Activated T-helper 9 cell treated with anti-CD3 and anti-CD28 coated beads, Interleukin-2, amount 50 U/mL, for 16 hours (primary cell): Measurements from ENCODE around the gene CD244.
"Not testable (repeated sequence)": the region's sequence is repeated elsewhere in the genome, so short reads cannot be mapped to it uniquely, and the experiment has no call there.

Source experiments
- DNase-seq: peaks from one replicate; pipeline ENCODE4 v3.0.0-alpha.2; 2020; ENCODE audit warnings: low read depth

CD244 gene

DNA sequence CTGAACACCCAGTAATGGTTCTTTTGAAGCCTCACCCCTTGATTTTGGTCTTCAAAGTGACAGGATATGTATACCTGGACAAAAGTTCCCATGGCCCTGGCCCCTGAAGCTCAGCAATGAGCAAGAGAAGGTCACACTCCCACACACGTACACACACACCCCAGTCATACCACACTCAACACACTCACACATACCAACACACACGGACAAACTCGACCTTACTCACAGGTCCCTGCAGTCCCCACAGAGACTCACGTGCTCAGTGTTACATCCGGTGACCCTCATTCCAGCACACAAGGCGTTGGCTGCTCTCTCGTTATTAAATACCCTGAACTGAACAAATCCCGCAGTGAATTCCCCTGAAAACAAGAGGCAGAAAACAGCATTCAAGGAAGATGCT, 16.4 kb upstream of the CD244 start:
- no peak for DNase-seq

DNA sequence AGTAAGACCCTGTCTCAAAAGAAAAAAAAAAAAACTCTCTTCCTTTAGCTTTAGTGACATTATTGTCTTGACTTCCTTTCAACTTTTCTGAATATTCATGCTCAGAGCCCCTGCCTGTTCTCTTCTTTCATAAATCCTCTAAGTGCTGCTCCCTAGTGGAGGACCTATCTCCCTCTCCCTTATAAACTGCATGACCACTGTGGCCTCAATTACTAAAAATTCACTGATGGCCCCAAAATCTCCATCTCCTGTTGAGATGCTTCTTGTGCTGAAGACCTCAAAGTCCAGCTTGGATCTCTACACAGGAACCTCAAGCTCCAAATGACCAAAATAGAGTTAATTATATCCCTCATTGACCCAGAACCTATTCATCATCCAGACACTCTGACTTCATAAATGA, 14.5 kb upstream of the CD244 start:
- no peak for DNase-seq

DNA sequence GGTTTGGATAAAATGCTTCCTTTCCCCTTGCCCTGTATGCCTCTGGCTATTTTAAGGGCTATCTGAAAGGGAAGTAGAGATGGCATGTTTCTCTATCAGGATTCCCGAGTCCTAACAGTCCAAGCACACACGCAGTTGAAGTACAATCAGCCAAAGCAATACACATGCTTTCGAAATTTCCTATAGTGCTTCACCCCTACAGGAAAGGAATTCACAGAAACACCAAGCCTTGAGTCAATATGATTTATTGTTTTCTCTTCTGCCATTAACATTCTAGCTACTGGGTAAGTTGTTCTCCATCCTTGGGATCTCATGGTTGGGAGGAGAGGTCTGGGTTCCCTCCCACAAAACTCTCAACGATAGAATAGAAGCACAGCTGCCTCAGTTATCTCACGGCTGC, 13.6 kb upstream of the CD244 start:
- no peak for DNase-seq

DNA sequence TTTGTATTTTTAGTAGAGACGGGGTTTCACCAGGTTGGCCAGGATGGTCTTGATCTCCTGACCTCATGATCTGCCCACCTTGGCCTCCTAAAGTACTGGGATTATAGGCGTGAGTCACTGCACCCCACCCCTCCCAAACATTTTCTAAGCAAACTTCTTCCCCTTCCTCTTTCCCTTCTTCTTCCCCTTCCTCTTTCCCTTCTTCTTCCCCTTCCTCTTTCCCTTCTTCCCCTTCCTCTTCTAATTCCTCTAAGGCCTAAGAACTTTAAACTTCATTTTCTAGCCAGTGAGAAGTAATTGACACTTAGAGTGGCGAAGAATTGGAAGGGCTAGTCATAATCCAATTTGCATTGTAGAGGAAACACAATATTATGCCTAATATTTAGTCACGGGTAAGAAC, 12.9 kb upstream of the CD244 start:
- DNase-seq = not testable (repeated sequence)

DNA sequence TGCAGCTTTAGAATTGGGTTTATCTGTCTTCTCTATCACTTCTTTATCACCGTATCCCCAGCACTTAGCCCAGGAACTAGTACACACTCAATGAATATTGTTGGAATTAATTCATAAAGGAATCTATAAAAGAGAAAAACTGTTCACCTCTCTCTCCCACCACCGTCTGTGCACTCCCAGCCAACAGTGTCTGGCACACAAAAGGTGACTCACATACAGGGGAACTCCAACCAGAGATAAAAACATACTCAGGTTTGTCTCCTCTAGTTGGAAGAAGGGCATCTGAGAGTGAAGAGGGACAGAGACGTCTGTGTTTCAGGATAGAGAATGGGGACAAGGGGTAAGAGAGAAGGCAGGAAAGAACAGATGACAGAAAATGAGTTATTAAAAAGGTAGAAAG, 12.2 kb upstream of the CD244 start:
- no peak for DNase-seq

DNA sequence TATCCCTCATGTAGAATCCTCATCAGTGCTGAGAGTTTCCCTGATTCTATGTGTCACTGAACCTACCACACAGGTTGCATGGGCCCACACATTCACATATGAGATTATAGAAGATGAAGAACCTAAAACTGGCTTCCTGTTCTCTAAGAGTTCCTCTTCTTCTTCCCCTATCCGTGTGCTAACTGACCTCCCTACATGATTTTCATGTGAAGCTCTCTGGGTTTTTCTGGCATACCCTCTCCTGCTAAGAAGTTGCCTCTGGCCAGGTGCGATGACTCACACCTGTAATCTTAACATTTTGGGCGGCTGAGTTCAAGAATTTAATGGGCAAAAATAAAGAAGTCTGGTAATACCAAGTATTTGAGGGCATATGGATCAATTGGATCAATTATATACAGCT, 5.5 kb upstream of the CD244 start:
- DNase-seq = no peak

DNA sequence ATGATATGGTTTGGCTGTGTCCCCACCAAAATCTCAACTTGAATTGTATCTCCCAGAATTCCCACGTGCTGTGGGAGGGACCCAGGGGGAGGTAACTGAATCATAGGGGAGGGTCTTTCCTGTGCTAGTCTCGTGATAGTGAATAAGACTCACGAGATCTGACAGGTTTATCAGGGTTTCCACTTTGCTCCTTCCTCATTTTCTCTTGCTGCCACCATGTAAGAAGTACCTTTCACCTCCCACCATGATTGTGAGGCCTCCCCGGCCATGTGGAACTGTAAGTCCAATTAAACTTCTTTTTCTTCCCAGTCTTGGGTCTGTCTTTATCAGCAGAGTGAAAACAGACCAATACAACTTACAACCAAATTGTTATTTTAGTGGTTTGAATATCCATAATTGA, 5.0 kb upstream of the CD244 start:
- DNase-seq = not testable (repeated sequence)

DNA sequence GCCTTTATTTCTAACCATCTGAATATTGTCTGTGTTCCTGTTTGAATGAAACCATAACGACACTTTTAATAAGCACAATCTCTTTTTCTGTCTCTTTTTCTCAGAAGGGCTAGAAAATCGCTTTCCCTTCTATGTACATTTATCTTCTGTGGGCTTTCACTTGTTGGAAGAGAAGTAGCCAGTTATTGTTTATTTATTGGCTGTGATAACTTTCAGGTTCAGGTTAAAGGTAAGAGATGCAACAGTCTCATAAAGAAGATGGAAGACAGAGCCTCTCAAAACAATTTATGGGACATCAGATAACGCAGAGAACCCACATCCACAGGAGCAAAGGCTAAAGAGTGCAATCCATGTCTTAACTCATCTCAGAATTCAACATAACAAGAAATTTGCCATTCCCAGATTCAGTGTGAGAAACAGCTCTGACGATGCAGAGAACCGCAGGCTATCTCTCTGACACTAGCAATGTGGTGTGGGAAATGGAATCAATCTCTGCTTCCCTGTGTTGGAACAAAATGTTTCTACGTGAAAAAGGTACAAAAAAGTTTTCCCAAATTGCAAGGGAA, 4.1 kb upstream of the CD244 start:
- DNase-seq = no peak

DNA sequence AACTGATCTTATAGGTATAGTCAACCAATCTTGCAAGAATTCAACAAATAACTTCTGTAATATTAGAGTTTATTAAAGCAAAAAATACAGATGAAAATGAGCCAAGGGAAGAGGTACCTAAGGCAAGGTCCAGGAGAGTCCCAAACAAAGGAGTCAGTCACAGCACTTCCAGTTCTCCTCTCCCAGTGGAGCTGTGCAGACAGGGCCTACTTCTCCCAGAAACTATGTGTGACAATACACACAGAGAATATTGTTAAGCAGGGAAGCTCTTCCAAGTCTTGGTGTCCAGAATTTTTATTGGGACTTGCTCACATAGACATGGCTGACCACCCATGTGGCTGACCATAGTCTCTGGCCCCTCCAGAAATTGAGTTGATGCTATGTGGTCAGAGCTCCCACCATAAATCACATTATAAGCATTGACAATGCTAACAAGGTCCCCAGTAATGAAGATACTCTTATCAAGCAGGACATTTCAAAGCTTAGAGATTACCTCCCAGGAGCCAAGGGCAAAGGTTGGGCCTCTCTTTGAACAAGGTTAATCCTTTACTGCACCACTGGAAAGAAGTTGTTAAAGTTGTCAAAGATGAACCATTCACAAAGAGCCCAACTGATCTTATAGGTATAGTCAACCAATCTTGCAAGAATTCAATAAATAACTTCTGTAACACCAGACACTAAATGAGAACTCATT, 3.5 kb upstream of the CD244 start:
- DNase-seq = no peak

DNA sequence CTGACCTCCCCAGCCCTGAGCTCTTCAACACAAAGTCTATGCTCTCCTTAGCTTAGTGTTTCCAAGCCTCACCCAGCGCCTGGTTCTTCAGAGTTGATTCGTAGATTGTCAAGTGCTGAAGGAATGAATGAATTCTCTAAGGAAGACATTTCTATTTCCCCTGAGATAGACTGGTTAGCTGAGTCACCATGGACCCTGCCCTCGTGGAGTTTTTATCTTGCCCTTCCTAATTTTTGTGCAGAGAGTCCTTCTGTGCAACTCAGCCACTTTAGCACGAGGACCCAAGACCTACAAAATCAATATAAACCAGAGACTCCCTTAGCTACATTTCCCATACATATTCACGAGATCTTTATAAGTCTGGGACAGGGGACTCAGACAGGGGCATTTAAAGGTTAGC, 2.6 kb upstream of the CD244 start:
- DNase-seq = no peak

DNA sequence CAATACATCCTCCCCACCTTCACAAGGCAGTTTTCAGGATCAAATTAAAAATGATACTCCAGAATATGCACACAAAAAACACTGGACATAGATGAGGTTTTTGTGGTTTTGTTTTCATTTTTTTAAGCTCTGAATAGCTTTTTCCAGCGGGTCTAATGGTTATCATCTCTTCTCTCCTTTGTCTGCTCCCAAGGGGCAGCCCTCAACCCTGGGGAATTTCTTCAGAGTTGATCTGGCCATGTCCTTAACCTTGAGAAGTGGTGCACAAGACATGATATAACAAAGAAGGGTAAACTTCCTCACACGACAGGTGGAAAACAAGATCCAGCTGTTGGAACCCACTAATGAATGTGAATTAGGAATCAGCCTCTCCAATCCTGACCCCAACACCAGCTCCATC, 1.5 kb upstream of the CD244 start:
- DNase-seq = no peak

DNA sequence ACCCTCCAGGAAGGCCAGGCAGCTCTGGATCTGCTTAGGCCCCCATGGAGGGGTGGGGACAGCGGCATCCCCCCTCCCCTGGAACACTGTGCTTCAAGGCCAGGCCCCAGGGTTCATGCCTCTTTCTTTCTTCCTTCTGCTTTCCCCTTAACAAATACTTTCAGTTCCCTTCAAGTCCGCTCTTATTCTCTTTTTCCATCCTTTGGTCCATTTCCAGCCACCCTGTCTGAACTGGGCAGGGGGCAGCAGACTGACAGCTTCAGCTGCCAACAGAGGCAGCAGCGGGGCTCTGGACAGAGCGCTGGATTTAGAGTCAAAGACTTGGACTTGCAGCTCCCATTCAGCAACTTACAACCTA, 1.1 kb upstream of the CD244 start:
- DNase-seq = no peak

DNA sequence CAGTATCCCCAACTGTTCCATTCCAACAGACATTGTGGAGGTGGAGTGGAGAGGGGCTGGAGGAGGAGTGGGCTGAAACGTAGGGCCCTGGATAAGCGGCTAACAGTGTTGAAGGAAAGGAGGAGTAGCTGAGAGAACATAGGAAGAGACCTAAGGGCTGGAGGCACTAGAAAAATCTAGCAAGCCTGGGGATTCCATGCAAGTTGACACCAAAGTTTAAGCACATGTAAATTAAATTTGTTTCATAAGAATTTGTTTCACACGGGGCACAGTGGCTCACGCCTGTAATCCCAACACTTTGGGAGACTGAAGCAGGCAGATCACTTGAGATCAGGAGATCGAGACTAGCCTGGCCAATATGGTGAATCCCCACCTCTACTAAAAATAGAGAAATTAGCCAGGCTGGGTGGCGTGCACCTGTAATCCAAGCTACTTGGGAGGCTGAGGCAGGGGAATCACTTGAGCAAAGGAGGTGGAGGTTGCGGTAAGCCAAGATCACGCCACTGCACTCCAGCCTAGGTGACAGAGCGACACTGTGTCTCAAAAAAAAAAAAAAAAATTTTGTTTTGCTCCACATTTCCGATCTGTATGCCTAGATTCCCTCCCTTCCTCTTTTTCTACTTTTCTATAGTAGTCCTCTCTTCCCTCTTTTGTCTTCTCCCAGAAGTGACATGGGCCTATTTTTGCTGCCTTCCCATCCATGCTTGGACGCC, 530 bp upstream of the CD244 start:
- DNase-seq = no peak

DNA sequence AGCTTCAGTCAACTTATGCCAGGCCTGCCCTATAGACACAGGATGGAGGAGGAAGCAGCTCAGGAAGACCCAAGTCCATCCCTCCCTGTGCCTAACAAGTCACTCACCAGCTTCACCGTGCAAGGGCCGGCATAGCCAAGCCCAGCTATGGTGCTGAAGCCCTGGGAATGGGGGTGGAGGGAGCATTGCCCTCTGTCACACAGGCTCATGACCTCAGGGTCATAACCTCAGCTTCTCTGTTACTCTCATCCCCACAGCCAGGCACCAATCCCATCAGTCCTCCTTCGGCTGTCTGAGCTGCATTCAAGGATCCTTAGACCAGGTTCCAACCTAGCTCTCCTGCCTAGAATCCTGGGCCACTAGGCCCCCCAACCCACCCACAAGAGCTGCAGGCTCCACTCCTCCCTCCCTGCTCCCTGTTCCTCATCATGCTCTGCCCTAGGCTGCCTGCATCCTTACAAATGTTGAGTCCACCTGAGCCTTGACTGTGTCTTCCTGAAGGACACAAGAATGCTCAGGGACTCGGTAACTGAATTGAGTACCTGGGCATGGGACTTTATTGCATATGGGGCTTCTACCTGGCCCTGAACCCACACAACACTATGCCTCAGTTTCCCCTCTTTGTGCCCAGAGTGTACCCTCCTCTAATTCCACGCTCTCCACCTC, 1.7 kb downstream of the CD244 start:
- DNase-seq = no peak

DNA sequence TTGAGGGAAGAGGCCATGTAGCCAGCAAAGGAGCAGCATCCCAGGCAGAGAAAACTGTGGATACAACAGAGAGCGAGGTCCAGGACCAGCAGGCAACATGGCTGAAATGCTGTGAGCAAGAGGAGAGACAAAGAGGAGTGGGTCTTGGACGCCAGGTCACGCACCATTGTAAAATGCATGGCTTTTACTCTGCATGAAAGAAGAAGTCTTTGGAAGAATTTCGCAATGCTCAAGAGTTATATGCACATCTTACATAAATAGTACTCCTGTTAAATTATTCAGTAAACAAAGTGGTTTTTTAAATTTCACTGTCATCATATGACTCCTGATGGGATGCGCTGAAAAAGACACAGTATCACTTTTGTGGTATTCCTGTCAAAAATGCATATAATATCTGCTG, 3.5 kb downstream of the CD244 start:
- DNase-seq = no peak

DNA sequence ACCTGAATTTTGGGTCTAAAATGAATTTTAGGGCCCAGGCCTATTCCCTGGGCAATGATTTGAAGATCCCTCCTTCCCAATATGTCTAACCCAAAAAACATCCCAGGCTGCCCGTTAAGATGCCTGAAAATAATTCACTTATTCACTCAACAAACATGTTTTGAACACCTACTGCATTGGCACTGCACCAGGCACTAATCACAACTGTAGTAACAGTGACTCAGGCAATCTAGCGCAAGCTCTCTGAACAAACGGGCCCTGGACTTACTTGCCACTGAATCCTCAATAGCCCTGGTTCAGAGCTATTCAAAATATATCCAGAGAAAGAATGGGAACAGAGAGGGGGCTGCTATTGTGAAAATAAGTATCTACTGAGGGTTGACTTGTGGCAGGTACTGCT, 4.2 kb downstream of the CD244 start:
- no peak for DNase-seq

DNA sequence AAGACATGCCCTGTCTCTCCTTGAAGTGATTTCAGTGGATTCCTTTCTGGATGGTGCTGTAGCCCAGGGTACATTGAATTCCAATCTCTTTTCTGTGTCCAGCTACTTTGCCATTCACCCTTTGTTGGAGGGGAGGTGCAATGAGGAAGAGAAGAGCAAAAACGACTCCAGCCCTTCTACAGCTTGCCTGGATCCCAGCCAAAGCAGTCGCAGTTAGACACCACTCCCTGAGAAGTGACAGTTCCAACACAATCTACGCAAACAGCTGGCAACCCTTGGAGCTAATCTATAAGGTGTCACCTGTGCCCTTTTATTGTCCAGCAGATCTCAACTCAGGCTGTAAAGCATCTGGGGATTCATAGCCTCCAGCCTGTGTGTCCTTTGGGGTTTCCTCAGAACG, 4.6 kb downstream of the CD244 start:
- DNase-seq = no peak

DNA sequence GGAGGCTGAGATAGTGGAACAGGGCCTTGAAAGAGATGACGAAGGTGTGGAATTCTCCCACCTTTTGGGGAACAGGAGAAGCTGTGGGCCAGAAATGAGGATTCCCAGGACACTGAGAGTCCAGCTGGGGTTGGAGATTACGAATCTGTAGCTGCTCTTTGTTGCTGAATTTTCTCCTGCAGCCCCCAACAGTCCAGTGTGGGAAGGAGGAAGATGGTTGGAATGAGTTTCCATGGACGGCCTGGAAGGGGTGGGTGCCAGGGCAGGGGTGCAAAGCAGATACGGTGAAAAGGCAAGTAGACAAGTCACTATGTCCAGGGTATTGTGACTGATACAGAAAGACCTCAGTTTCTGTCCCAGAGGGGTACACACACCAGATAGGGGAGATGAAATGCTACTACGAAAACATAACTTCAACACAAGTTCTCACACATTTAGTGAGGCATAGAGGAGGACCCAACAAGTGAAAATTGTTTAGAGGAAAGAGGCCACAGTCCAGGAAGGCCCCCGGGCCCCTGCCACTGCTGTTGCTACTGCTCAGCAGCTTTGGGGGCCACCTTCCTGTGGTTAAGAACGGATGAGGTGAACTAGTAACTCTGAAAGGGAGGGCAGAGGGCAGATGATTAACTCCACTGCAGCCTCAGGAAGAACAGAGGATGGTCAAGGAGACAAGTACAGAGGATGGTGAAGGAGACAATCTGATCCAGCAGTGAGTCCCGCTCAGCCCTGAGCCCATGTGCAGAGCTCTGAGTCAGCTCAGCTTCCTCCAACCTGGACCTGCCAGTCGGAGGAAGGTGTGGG, 7.3 kb downstream of the CD244 start:
- no peak for DNase-seq

DNA sequence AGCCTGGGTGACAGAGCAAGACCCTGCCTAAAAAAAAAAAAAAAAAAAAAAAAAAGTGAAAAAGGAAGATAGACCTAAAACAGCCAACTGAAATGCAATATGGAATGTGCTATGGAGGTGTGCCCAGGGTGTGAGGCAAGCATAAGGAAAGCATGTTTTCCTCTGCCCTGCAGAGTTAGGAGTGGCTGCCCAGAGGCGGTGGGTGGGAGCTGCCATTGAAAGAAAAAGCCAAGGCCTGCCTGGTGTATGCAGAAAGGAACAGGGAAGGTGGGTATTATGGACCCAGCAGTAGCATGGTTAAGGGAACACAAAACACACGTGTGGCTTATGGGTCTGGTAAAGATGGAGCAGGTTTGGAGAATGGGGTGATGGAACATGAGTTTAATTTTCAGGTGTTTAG, 8.9 kb downstream of the CD244 start:
- no peak for DNase-seq

DNA sequence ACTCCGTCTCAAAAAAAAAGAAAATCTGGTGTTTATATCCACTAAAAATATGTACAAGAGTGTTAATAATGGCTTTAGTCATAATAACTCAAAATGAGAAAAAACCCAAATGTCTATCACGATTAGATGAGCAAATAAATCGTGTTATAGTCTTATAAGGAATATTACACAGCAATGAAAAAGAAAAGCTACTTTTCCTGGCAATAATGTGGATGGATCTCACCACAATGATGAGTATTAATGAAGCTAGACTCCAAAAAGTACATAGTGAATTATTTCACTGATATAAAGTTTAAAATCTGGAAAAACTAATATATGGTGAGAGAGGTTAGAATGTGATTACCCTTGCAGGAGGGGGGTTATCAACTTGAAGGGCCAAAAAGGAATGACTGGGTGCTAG, 9.7 kb downstream of the CD244 start:
- no peak for DNase-seq

DNA sequence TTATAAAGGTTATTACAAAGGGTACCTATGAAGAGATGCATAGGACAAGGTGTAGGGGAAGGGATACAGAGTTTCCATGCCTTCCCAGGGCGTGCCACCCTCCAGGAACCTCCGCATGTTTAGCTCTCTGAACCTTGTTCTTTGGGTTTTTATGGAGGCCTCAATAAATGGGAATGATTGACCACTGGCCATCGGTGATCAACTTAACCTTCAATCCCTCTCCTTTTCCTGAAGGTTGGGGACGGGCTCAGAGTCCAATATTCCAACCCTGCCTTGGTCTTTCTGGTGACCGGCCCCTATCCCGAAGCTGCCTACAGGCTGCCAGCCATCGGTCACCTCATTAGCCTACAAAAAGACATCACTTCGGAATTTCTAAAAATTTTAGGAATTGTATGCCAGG, 11.7 kb downstream of the CD244 start:
- no peak for DNase-seq

DNA sequence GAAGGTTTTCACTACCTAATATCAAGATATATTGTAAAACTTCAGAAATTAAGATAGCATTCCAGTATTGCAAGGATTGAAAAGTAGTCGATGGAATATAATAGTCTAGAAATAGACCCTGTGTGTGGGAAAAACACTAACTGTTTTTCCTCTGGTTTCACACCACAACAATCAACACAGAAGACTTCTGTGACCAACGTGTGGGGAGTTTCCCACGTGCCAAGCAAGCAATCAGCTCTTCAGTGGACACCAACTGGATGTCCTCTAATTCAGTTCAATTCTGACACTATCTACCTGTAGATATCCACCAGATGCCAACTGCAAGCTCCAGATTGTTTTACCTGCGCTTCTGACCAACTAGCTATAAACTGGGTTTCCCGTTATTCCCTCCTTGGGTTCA, 12.1 kb downstream of the CD244 start:
- DNase-seq = no peak

DNA sequence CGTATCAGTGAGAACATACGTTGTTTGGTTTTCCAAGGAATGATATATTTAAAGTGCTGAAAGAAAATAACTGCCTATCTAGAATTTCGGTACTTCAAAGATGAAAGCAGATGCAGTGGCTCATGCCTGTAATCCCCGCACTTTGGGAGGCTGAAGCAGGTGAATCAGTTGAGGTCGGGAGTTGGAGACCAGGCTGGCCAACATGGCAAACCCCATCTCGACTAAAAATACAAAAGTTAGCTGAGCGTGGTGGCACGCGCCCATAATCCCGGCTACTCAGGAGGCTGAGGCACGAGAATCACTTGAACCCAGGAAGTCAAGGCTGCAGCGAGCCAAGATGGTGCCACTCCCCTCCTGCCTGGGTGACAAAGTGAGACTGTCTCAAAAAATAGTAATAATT, 16.4 kb downstream of the CD244 start:
- DNase-seq = no peak
